22Rv1 (cell line): ENCODE measurements around the gene PBX1.

ENCODE experiments used
- H3K27ac ChIP-seq: fragments of 450-650 bp; 2 replicates; pipeline ENCODE4 v1.5.1; 2017
- CTCF ChIP-seq: fragments of 450-650 bp; IDR thresholded peaks from 2 replicates; pipeline ENCODE4 v1.5.1; 2017; ENCODE audit warnings: mild to moderate bottlenecking
- ZFX ChIP-seq: fragments of 450-650 bp; IDR thresholded peaks from 2 replicates; pipeline ENCODE4 v1.6.1; 2017; ENCODE audit warnings: antibody characterized with exemption, borderline replicate concordance

Gene PBX1

GRCh38 chr1:164754088-164754600 is 195.2 kb downstream of the PBX1 start:
- no peak overlapping the region for H3K27ac ChIP-seq
- TF ChIP-seq CTCF (no peak), ZFX (no peak)

DNA sequence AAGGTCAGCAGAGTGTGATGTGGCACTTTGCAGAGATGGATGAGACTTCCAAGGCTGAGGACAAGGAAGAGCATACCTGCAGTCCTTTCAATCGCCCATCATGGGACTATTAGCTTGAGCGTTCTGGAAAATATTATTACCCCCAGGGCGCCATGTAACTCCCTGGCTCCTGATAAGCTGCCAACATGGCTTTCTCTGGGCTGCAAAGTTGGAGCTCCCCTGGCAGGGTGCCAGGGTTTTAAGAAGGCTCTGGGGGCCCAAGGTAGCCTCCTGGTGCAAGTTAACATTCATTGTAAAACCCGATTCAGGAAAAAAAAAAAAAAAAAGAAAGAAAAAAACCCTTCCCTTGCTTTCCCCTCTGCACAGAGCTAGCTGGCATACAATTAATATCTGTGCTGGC is 196.7 kb downstream of the PBX1 start:
- H3K27ac ChIP-seq = no peak overlapping the region
- no peak for TF ChIP-seq CTCF
- no peak for TF ChIP-seq ZFX

GRCh38 chr1:164756741-164757140 is 197.8 kb downstream of the PBX1 start:
- H3K27ac ChIP-seq = no peak overlapping the region
- TF ChIP-seq CTCF = no peak
- TF ChIP-seq ZFX = no peak

DNA sequence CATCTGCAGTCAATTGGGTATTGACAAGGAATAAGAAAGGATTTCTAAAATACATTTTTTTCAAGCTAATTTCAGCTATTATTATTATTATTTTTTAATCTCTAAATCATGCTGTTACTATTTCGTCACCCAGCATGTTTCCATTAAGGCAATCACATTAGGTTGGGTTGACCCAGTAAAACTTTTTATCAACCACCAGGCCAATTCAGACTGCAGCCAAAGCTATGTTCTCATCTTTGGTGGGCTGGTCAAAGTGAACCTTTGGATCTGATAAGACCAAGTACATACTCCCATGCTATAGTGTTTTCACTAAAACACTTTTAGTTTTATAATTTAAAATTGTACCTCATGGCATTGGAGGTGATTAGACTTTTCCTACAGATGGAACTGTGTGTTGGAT is 198.6 kb downstream of the PBX1 start:
- TF ChIP-seq CTCF (no peak), ZFX (no peak)
- H3K27ac ChIP-seq = no peak overlapping the region

GRCh38 chr1:164759144-164759920 is 200.3 kb downstream of the PBX1 start:
- H3K27ac ChIP-seq = no peak overlapping the region
- no peak for TF ChIP-seq CTCF
- no peak for TF ChIP-seq ZFX

- H3K27ac ChIP-seq = no peak overlapping the region
- TF ChIP-seq CTCF (no peak), ZFX (no peak)
Measured at GRCh38 chr1:164759979-164760469, 201.0 kb downstream of the PBX1 start.

DNA sequence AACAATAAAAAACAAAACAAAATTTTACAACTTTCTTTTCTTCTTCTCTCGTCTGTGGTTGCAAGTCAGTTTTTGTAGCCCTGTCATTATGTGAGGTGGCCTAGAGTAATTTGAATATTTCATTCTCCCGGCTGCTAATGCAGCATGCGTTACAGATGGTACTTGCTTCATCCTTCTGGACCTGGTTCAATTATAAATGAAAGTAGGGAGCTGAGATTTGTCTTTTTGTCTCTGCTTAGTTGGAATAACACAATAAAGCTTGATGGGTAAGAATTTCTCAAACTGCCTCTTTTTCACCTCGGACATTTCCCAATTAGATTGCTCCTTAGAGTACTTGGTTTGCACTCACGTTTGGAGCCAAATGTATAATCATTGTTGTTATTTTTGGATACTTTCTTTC is 201.6 kb downstream of the PBX1 start:
- TF ChIP-seq ZFX = no peak
- TF ChIP-seq CTCF = no peak
- H3K27ac ChIP-seq = no peak overlapping the region
